GM12878 (cell line): Measurements from ENCODE around the gene TNRC6B. TPM values are rescaled to one million over a fixed set of nuclear protein-coding genes. Genes with fewer than 3 reads are reported as not detected.
A peak's percentile ranks its signal among the peaks of the same experiment; 100 is the strongest.

Experiments used
- BACH1 ChIP-seq: fragments of 450-650 bp; IDR thresholded peaks from 2 replicates; pipeline ENCODE4 v1.6.1; 2017; ENCODE audit warnings: mild to moderate bottlenecking, borderline replicate concordance
- CREM ChIP-seq: IDR thresholded peaks from 2 replicates; pipeline ENCODE4 v1.6.1; 2014; ENCODE audit warnings: antibody characterized with exemption, low read depth
- CUX1 ChIP-seq: IDR thresholded peaks from 2 replicates; pipeline ENCODE4 v1.6.1; 2012; ENCODE audit warnings: improper control_type of control experiment, low read depth, low read length; ENCODE audit not compliant: insufficient replicate concordance
- FOXM1 ChIP-seq: IDR thresholded peaks from 2 replicates; pipeline ENCODE4 v1.6.1; 2012; ENCODE audit warnings: low read depth, mild to moderate bottlenecking, inconsistent platforms, low read length, moderate library complexity
- IKZF1 ChIP-seq: fragments of 450-650 bp; conservative IDR thresholded peaks from 2 replicates; pipeline ENCODE4 v1.6.1; 2017; ENCODE audit warnings: antibody characterized with exemption, mild to moderate bottlenecking
- IKZF2 ChIP-seq, 2 experiments: fragments of 450-650 bp; IDR thresholded peaks; 2 replicates each; pipeline ENCODE4 v1.6.1; 2017; ENCODE audit warnings: mild to moderate bottlenecking in 2 of 2, moderate library complexity in 2 of 2
- MEF2B ChIP-seq: fragments of 450-650 bp; IDR thresholded peaks from 2 replicates; pipeline ENCODE4 v1.6.1; 2018; ENCODE audit warnings: mild to moderate bottlenecking, moderate library complexity; ENCODE audit not compliant: partially characterized antibody, poor library complexity, severe bottlenecking
- MXI1 ChIP-seq: fragments of 150-350 bp; IDR thresholded peaks from 2 replicates; pipeline ENCODE4 v1.6.1; 2011; ENCODE audit warnings: low read depth, mild to moderate bottlenecking, inconsistent platforms, low read length, improper control_type of control experiment
- PBX3 ChIP-seq: IDR thresholded peaks from 2 replicates; pipeline ENCODE4 v1.6.1; 2011; ENCODE audit warnings: mild to moderate bottlenecking, low read depth, low read length, moderate library complexity; ENCODE audit not compliant: insufficient replicate concordance
- POLR2A ChIP-seq: IDR thresholded peaks from 2 replicates; pipeline ENCODE4 v1.6.1; 2011; ENCODE audit warnings: low read depth, mild to moderate bottlenecking, low read length
- RAD21 ChIP-seq: IDR thresholded peaks from 2 replicates; pipeline ENCODE4 v1.6.1; 2011; ENCODE audit warnings: mild to moderate bottlenecking, low read depth, low read length, moderate library complexity; ENCODE audit not compliant: insufficient read depth
- RELB ChIP-seq: fragments of 450-650 bp; IDR thresholded peaks from 2 replicates; pipeline ENCODE4 v1.6.1; 2017; ENCODE audit warnings: low read depth, mild to moderate bottlenecking, moderate library complexity
- RUNX3 ChIP-seq: IDR thresholded peaks from 2 replicates; pipeline ENCODE4 v1.6.1; 2012; ENCODE audit warnings: low read length, inconsistent platforms
- SIN3A ChIP-seq: IDR thresholded peaks from 2 replicates; pipeline ENCODE4 v1.6.1; 2012; ENCODE audit warnings: low read depth, low read length, improper control_type of control experiment
- SRF ChIP-seq, 2 experiments: IDR thresholded peaks; 2 replicates each; pipeline ENCODE4 v1.6.1; 2011; ENCODE audit warnings: low read depth in 2 of 2, low read length in 2 of 2, mild to moderate bottlenecking in 1 of 2, moderate library complexity in 1 of 2
- TCF3 ChIP-seq: IDR thresholded peaks from 2 replicates; pipeline ENCODE4 v1.6.1; 2012; ENCODE audit warnings: low read depth, mild to moderate bottlenecking, low read length, borderline replicate concordance; ENCODE audit not compliant: insufficient read depth
- ZNF384 ChIP-seq: IDR thresholded peaks from 2 replicates; pipeline ENCODE4 v1.6.1; 2012; ENCODE audit warnings: low read depth, mild to moderate bottlenecking, low read length, improper control_type of control experiment, borderline replicate concordance
- polyA plus RNA-seq, 11 experiments: library from polyadenylated mRNA; depleted of rRNA in 4 of 11; unstranded in 6 of 11; stranded (reverse) in 5 of 11; fragments of >200 nt; fragmentation: Nextera tagmentation in 4 of 11; fragmentation: Illumina TruSeq in 1 of 11; extraction: Ambion mirVana in 4 of 11; extraction: Trizol in 1 of 11; gene quantifications; 1 replicate in 1 of 11; 2 replicates in 10 of 11; pipeline versions ENCODE4 v1.2.1 to v1.2.3, GENCODE V29; 2011 to 2016; ENCODE audit warnings: inconsistent platforms in 2 of 11, missing spikeins in 2 of 11, low read depth in 1 of 11
- total RNA-seq, 4 experiments: library from RNA; depleted of rRNA in 3 of 4; stranded (reverse); fragments of >200 nt in 3 of 4; fragmentation: Illumina TruSeq in 1 of 4; extraction: Trizol in 1 of 4; gene quantifications; 2 replicates each; pipeline versions ENCODE4 v1.2.1 to v1.2.3, GENCODE V29; 2013 to 2021
- TF ChIP-seq, protein P1 (sequence below): IDR thresholded peaks from 2 replicates; pipeline ENCODE4 v1.6.1; 2011; ENCODE audit warnings: low read depth, low read length, improper control_type of control experiment, borderline replicate concordance
- TF ChIP-seq, protein P2 (sequence below): fragments of 450-650 bp; IDR thresholded peaks from 2 replicates; pipeline ENCODE4 v1.6.1; 2016; ENCODE audit warnings: mild to moderate bottlenecking

TNRC6B gene
- total and polyA plus RNA-seq, 10 of the 15 experiments (the other 5 are each of a cell fraction or from before 2014, with no cell fraction given): 3.6 to 32.8 (median 16.4) TPM

DNA sequence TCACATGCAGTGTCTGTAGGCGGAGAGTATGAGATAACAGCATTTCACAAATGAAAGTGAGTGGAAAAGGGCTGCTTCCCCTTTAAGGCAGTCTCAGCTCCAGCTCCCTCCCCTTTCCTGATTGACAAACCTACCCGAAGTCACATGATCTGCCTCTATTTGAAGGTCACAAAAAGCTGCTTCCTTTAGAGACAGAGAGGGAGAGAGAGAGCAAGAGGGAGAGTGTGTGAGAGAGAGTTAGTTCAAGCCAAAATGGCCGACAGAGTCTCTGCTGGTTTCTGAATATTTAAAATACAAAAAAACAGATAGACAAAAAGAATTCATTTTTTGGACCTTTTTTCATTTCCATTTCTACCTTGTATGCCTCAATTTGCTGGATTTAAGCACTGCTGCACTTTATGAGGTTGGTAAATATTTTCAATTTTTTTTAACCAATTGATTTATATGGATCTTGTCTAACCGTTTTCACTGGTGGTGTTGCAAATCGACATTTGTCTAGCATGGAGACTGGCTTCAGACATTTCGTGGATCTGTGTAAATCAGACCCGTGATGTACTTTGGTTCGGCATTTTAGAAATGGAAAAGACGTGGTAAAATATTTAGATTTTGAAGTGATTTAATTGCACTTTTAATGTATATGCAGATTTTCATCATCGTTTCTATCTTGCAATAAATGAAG lies at the start of gene TNRC6B (continued):
- TF ChIP-seq CUX1 (peak; percentile 65), RAD21 (peak; percentile 24; the same call in 1 of the 2 replicates), MEF2B (no peak), PBX3 (peak; percentile 91), BACH1 (peak; percentile 50; the same call in 1 of the 2 replicates), IKZF1 (no peak), ZNF384 (no peak), MXI1 (peak; percentile 91), TCF3 (peak; percentile 67; the same call in 1 of the 2 replicates), FOXM1 (peak; percentile 57), SIN3A (peak; percentile 92), POLR2A (peak; percentile 91), RELB (peak; percentile 93), RUNX3 (peak; percentile 73), SRF (IDR thresholded peaks at IDR 0.05; ENCODE audit: low read depth in 2 of 2, low read length in 2 of 2) (0 out of 4 replicates have a peak, but pooled peaks of 1 of the 2 experiments have one; percentile 29), IKZF2 (IDR thresholded peaks at IDR 0.05) (0 out of 4 replicates have a peak, but pooled peaks of 1 of the 2 experiments have one; percentile 6), CREM (peak; percentile 55)
- TF ChIP-seq, protein P1, sequence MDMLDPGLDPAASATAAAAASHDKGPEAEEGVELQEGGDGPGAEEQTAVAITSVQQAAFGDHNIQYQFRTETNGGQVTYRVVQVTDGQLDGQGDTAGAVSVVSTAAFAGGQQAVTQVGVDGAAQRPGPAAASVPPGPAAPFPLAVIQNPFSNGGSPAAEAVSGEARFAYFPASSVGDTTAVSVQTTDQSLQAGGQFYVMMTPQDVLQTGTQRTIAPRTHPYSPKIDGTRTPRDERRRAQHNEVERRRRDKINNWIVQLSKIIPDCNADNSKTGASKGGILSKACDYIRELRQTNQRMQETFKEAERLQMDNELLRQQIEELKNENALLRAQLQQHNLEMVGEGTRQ: peak; percentile 84
- TF ChIP-seq, protein P2, sequence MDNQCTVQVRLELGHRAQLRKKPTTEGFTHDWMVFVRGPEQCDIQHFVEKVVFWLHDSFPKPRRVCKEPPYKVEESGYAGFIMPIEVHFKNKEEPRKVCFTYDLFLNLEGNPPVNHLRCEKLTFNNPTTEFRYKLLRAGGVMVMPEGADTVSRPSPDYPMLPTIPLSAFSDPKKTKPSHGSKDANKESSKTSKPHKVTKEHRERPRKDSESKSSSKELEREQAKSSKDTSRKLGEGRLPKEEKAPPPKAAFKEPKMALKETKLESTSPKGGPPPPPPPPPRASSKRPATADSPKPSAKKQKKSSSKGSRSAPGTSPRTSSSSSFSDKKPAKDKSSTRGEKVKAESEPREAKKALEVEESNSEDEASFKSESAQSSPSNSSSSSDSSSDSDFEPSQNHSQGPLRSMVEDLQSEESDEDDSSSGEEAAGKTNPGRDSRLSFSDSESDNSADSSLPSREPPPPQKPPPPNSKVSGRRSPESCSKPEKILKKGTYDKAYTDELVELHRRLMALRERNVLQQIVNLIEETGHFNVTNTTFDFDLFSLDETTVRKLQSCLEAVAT: peak; percentile 53
